Kidney (tissue), 14 donors: ENCODE data around the gene SNX6. TPM values are rescaled to one million over a fixed set of nuclear protein-coding genes. Genes with fewer than 3 reads are reported as not detected.
"Not testable (repeated sequence)": the region's sequence is repeated elsewhere in the genome, so short reads cannot be mapped to it uniquely, and the experiment has no call there.

Experiments used
- DNase-seq, 5 donors: peaks; one replicate each; pipeline ENCODE4 v3.0.0-alpha.2; 2013 to 2020
- FAIRE-seq: peaks from 2 replicates; lab custom pipeline; 2012; peaks lifted over from hg19 to GRCh38; lab: Jason Lieb, UNC
- H3K27ac ChIP-seq, 2 donors: one replicate each; pipeline ENCODE4 v1.7.0; 2013; ENCODE audit warnings: low read depth in 2 of 2, low read length in 2 of 2, inconsistent platforms in 1 of 2
- H3K27me3 ChIP-seq: one replicate; pipeline ENCODE4 v1.7.1; 2013; ENCODE audit warnings: low read length, inconsistent platforms; ENCODE audit not compliant: control insufficient read depth, insufficient read depth
- H3K36me3 ChIP-seq, 3 donors: one replicate each; pipeline versions ENCODE4 v1.7.0 to v1.7.1; 2013; ENCODE audit warnings: low read length in 3 of 3, control low read depth in 1 of 3, inconsistent platforms in 1 of 3; ENCODE audit not compliant: insufficient read depth in 3 of 3, control insufficient read depth in 2 of 3
- H3K4me1 ChIP-seq, 3 donors: one replicate each; pipeline versions ENCODE4 v1.7.0 to v1.7.1; 2013; ENCODE audit warnings: low read length in 3 of 3, inconsistent platforms in 1 of 3, low read depth in 1 of 3; ENCODE audit not compliant: control insufficient read depth in 2 of 3, insufficient read depth in 2 of 3
- H3K4me3 ChIP-seq, 3 donors: one replicate each; pipeline versions ENCODE4 v1.7.0 to v1.8.1; 2013; ENCODE audit warnings: low read length in 3 of 3, control low read depth in 1 of 3, inconsistent platforms in 1 of 3
- H3K9ac ChIP-seq, 3 donors: one replicate each; pipeline versions ENCODE4 v1.7.0 to v1.7.1; 2013; ENCODE audit warnings: low read length in 3 of 3, control low read depth in 1 of 3, inconsistent platforms in 1 of 3
- H3K9me3 ChIP-seq, 3 donors: one replicate each; pipeline versions ENCODE4 v1.7.0 to v1.7.1; 2013; ENCODE audit warnings: low read length in 3 of 3, control low read depth in 1 of 3, inconsistent platforms in 1 of 3; ENCODE audit not compliant: control insufficient read depth in 2 of 3, insufficient read depth in 1 of 3
- CTCF ChIP-seq: IDR thresholded peaks from 3 replicates; pipeline ENCODE4 v1.5.1; 2012; ENCODE audit warnings: mild to moderate bottlenecking, moderate library complexity, borderline replicate concordance; ENCODE audit not compliant: insufficient read depth; ENCODE audit errors: extremely low read depth
- intact Hi-C: fragments of 100-400 bp; cut with DNase I; formaldehyde crosslinking; loops from one replicate; pipeline ENCODE4 v1.11.1; 2022
- polyA plus RNA-seq: library from polyadenylated mRNA; stranded (reverse); fragments of 350-450 nt; fragmentation: Illumina TruSeq; extraction: RNeasy Lipid Tissue Mini Kit (QIAGEN cat#74804); gene quantifications from one replicate; pipeline ENCODE4 v1.2.3, GENCODE V29; 2014; ENCODE audit warnings: low read depth, low replicate concordance; ENCODE audit not compliant: insufficient read depth
- total RNA-seq: library from RNA; stranded (reverse); fragmentation: NEBNext Ultra II Directional; extraction: Animal tissue kit (Norgen Biotek cat#: 25700); gene quantifications from one replicate; pipeline ENCODE4 v1.2.1, GENCODE V29; 2021
- donor health status: control.
- donor health status: control.
- donor health status: control.
- donor health status: control.
- donor health status: control.
- donor health status: DM: yes; HTN: yes; CAD: no.
- donor health status: Normal renal cell carcinoma (clear cell type).

The SNX6 gene
- total and polyA plus RNA-seq, 2 donors from 2014 or later: 46.1 to 83.2 TPM

DNA sequence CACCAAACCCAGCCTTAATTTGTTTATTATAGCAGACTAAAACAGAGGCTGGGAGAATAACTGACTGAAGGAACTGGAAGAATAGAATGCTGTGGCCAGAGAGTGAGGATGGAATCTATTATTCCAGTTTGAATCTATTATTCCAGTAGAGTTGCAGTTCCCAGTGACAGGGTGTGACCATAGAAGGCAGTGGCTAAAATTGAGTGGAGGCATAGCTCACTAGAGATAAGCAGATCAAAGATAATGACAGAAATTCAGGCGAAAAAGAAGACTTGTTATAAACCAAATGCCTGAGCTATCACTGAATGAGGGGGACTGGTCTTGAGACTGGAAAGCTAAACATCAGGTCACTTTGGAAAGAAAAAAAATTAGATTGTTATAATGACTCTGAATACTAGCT lies 26.0 kb upstream of the SNX6 start:
- DNase-seq (no peak), FAIRE-seq (no peak)
- Histone ChIP-seq H3K9me3 (peaks cover 0 to 2% (median 0%) of the 10 kb centered on the region in 3 donors), H3K9ac (no peak overlapping the region), H3K36me3 (no peaks in the 10 kb centered on the region), H3K27ac (no peak overlapping the region), H3K4me1 (no peaks in the 10 kb centered on the region), H3K4me3 (no peak overlapping the region), H3K27me3 (no peaks in the 10 kb centered on the region)
- intact Hi-C loops: no loop called here
- no peak for TF ChIP-seq CTCF

DNA sequence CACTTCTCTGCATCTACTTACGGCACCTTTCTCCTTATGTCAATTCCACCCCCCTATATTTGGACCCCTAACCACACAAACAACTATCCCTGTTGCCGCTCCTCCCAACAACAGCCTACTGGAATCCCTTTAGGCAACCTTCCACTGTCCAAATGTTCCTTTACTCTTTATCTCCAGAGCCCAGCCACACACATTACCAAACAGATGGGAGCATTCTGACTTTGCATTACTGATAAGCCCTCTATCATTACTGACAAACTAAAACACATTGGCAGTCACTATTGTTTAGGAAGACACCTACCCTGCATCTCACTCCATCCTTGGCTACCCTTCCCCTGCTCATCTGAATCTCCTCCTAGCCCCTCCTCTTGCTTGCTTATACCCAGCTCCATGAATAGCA lies 23.1 kb upstream of the SNX6 start:
- H3K27me3 ChIP-seq, H3K4me3 ChIP-seq, FAIRE-seq, H3K36me3 ChIP-seq, H3K27ac ChIP-seq, H3K9me3 ChIP-seq, H3K9ac ChIP-seq, intact Hi-C loops, H3K4me1 ChIP-seq, DNase-seq: not testable (repeated sequence)

DNA sequence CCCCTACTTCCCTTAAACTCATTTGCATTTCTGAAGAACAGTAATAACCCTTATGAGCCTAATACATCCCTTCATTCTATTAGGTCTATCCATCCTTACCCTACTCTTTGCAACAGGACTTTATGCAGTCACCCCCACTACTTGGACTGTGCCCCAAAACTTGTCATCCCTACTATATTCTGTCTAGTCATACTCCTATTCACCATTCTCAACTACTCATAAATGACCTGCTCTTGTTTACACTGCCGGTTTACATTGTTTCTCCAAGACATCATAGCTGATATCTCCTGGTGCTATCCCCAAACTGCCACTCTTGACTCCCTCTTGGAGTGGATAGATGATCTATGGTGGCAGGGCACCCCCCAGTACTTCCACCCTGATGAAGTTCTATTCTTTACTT lies 22.4 kb upstream of the SNX6 start:
- intact Hi-C loops, FAIRE-seq, H3K4me3 ChIP-seq: not testable (repeated sequence)

DNA sequence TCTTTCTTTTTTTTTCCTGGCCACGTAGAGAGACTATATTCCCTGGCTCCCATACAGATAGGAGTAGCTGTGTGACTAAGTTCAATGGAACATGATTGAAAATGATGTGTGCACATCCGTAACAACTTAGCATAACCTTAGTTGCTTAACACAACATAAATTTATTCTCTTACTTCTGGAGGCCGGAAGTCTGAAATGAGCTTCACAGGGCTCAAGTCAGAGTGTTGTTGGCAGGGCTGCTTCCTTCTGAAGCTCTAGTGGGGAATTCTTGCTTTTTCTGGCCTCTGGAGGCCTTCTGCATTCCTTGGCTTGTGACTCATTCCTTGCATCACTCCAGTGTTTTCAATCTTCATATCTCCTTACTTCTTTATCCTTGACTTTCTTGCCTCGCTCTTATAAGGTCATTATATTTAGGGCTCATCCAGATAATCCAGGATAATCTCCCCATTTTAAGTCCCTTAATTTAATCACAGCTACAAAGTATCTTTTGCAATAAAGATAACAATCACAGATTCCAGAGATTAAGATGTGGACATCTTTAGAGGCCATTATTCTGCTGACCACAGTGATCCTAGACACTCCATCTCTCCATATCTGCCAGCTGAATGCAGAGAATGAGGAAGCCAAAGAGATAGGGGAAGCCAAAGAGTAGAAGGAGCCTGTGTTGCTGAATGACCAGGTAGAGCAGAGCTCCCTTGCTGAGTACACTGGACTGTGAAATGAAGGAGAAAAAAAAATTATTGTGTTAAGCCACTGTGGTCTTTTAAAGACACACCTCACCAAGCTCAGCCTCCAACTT lies 21.0 kb upstream of the SNX6 start:
- FAIRE-seq (no peak), DNase-seq (no peak)
- H3K27me3 ChIP-seq: no peaks in the 10 kb centered on the region
- H3K27ac ChIP-seq: no peak overlapping the region
- no peaks in the 10 kb centered on the region for H3K4me1 ChIP-seq
- TF ChIP-seq CTCF: no peak
- H3K4me3 ChIP-seq: no peak overlapping the region
- H3K36me3 ChIP-seq: no peaks in the 10 kb centered on the region
- no peak overlapping the region for H3K9ac ChIP-seq
- peaks cover 0 to 2% (median 0%) of the 10 kb centered on the region in 3 donors for H3K9me3 ChIP-seq
- intact Hi-C loops: no loop called here

More for the DNA sequence above, 22.4 kb upstream of the SNX6 start:
- not testable (repeated sequence) for H3K4me1 ChIP-seq, H3K27ac ChIP-seq, DNase-seq, H3K9me3 ChIP-seq, H3K27me3 ChIP-seq, H3K36me3 ChIP-seq, H3K9ac ChIP-seq

GRCh38 chr14:34650006-34650405 lies 20.1 kb upstream of the SNX6 start:
- FAIRE-seq, H3K27ac ChIP-seq, DNase-seq, H3K27me3 ChIP-seq, H3K9ac ChIP-seq, H3K4me3 ChIP-seq, H3K36me3 ChIP-seq, H3K4me1 ChIP-seq, intact Hi-C loops, H3K9me3 ChIP-seq: not testable (repeated sequence)
